Measurements from ENCODE around the gene MAPKAPK3. TPM values are rescaled to one million over a fixed set of nuclear protein-coding genes. Genes with fewer than 3 reads are reported as not detected.
A peak's percentile ranks its signal among the peaks of the same experiment; 100 is the strongest.

MAPKAPK3 gene
- total and polyA plus RNA-seq, 2 of the 8 experiments (the other 6 are each of a cell fraction or from before 2014, with no cell fraction given), result 65.4 to 99.8 TPM

DNA sequence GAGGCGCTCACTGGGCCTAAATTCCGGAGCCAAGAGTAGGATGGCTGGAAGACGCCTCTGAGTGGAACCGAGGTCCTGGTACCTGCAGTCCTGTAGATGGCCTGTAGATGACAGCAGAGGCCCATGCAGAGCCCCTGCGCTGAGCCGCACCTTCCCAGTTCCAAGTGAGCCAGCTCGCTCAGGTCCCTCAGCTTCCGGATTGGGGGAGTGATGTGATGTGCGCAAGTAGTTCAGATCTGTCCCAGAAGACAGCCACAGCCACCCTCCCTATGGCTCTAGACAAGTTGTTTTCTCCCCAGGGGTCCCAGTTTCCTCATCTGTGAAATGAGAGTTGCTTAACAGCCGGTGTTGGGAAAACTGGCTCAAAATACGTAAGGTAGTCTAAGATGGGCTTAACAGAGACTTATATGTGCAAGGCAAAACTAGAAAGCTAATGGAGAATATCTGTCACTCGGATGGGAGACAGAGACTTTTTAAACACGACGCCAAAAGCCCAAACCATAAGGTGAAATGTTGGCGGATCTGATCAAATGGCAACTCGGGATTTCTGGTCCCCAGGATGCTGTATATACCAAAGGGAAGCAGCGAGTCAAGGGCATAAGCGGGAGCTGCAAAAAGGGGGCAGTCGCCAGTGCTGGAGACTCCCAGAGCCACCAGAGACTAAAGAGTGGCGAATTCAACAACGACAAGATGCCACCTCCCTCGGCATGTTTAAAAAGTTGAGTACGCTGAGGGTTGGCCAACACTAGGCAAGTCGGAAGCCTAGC is 765 bp upstream of the MAPKAPK3 start (continued):
- TF ChIP-seq, protein P1, sequence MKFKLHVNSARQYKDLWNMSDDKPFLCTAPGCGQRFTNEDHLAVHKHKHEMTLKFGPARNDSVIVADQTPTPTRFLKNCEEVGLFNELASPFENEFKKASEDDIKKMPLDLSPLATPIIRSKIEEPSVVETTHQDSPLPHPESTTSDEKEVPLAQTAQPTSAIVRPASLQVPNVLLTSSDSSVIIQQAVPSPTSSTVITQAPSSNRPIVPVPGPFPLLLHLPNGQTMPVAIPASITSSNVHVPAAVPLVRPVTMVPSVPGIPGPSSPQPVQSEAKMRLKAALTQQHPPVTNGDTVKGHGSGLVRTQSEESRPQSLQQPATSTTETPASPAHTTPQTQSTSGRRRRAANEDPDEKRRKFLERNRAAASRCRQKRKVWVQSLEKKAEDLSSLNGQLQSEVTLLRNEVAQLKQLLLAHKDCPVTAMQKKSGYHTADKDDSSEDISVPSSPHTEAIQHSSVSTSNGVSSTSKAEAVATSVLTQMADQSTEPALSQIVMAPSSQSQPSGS (IDR thresholded peaks at IDR 0.05; ENCODE audit: low read length), result no peak
- TF ChIP-seq JUN (IDR thresholded peaks at IDR 0.05; ENCODE audit: low read depth, low read length), result 0 out of 2 replicates have a peak, but pooled peaks have one; percentile 29
- peak in 1 of 2 experiments; percentile 75; a peak in 1 of 4 replicates for TF ChIP-seq SIN3A (conservative IDR thresholded peaks at IDR 0.05 in 1 of 2, IDR thresholded peaks at IDR 0.05 in 1 of 2; ENCODE audit: low read depth in 1 of 2, low read length in 2 of 2)
- no peak for TF ChIP-seq SP2 (IDR thresholded peaks at IDR 0.05; ENCODE audit: low read length)
- no peak for TF ChIP-seq RBBP5 (IDR thresholded peaks at IDR 0.05; ENCODE audit: borderline replicate concordance, low read depth, low read length)
- 0 out of 2 replicates have a peak, but pooled peaks have one; percentile 24 for TF ChIP-seq SUZ12 (IDR thresholded peaks at IDR 0.05; ENCODE audit: low read length)
- TF ChIP-seq JUND (IDR thresholded peaks at IDR 0.05; ENCODE audit: low read length), result peak; percentile 71; the same call in 1 of the 2 replicates
- TF ChIP-seq, protein P2, sequence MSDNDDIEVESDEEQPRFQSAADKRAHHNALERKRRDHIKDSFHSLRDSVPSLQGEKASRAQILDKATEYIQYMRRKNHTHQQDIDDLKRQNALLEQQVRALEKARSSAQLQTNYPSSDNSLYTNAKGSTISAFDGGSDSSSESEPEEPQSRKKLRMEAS (IDR thresholded peaks at IDR 0.05), result no peak
- no peak for TF ChIP-seq SIRT6 (IDR thresholded peaks at IDR 0.05; ENCODE audit: low read length)
- TF ChIP-seq CTCF (IDR thresholded peaks at IDR 0.05; ENCODE audit: control extremely low read depth in 1 of 3, insufficient read depth in 1 of 3, low read depth in 1 of 3, low read length in 3 of 3), result peak in 2 of 3 experiments; percentile 98 to 100; a peak in 3 of 4 replicates
- no peak for TF ChIP-seq SIX5 (IDR thresholded peaks at IDR 0.05; ENCODE audit: low read depth, low read length)
- no peak for TF ChIP-seq EP300 (IDR thresholded peaks at IDR 0.05; ENCODE audit: borderline replicate concordance in 1 of 2, low read depth in 2 of 2, low read length in 2 of 2)
- no peak for TF ChIP-seq NANOG (IDR thresholded peaks at IDR 0.05; ENCODE audit: insufficient read depth, low read depth, low read length, poor library complexity, severe bottlenecking)
- TF ChIP-seq ASH2L (IDR thresholded peaks at IDR 0.05; ENCODE audit: low read length), result peak; percentile 51
- TF ChIP-seq BACH1 (IDR thresholded peaks at IDR 0.05; ENCODE audit: low read length), result no peak
- no peak for TF ChIP-seq TBP (IDR thresholded peaks at IDR 0.05; ENCODE audit: low read depth, low read length)
- TF ChIP-seq GTF2F1 (IDR thresholded peaks at IDR 0.05; ENCODE audit: borderline replicate concordance, low read depth, low read length), result no peak
- TF ChIP-seq KDM1A (IDR thresholded peaks at IDR 0.05; ENCODE audit: borderline replicate concordance, low read length), result no peak
- no peak for TF ChIP-seq CREB1 (IDR thresholded peaks at IDR 0.05)
- no peak for TF ChIP-seq TCF12 (IDR thresholded peaks at IDR 0.05; ENCODE audit: low read depth, low read length)
